GM12878 (cell line): ENCODE data around the gene TAOK2. TPM values are rescaled to one million over a fixed set of nuclear protein-coding genes. Genes with fewer than 3 reads are reported as not detected.

Experiments used
- ATAC-seq: fragments of 200-7000 bp; cut with Tn5 transposase; 3 replicates; pipeline ENCODE4 v1.9.1; 2020; ENCODE audit warnings: mild to moderate bottlenecking, moderate library complexity
- BruUV-seq: library from RNA; stranded (reverse); fragments of 400-500 nt; replicated peaks from 2 replicates; lab custom pipeline; 2021; lab: Mats Ljungman, UMichigan
- CTCF ChIA-PET: fragments of 300-600 bp; sonication (Branson Sonifier 250); formaldehyde crosslinking; extraction: SDS; loops from one replicate; lab custom pipeline; 2021; ENCODE audit warnings: inconsistent platforms; lab: Yijun Ruan, JAX
- POLR2A ChIA-PET: fragments of 350-600 bp; formaldehyde crosslinking; extraction: SDS; loops from one replicate; lab custom pipeline; 2021; ENCODE audit warnings: inconsistent platforms; lab: Charles Lee
- RAD21 ChIA-PET: fragments of 300-600 bp; sonication (Branson Sonifier 250); formaldehyde crosslinking; loops from one replicate; lab custom pipeline; 2023; ENCODE audit warnings: antibody characterized with exemption; ENCODE audit not compliant: unreplicated experiment; lab: Charles Lee
- SMC1A ChIA-PET: fragments of 300-600 bp; sonication (Branson Sonifier 250); formaldehyde crosslinking; loops from one replicate; lab custom pipeline; 2023; ENCODE audit not compliant: unreplicated experiment, uncharacterized antibody; lab: Charles Lee
- DNase-seq: peaks from one replicate; pipeline ENCODE4 v3.0.0-alpha.2; 2011; ENCODE audit warnings: low read depth, low spot score
- FAIRE-seq: peaks from 3 replicates; lab custom pipeline; 2011; peaks lifted over from hg19 to GRCh38; lab: Jason Lieb, UNC
- H2AFZ ChIP-seq: 2 replicates; pipeline ENCODE4 v1.6.0; 2011; ENCODE audit warnings: low read depth, low read length, control low read depth; ENCODE audit not compliant: control insufficient read depth
- H3K27ac ChIP-seq: 2 replicates; pipeline ENCODE4 v1.5.1; 2011; ENCODE audit warnings: control low read depth; ENCODE audit not compliant: control insufficient read depth, insufficient read depth
- H3K27me3 ChIP-seq, 2 experiments: replicated peaks in 1 of 2; 2 replicates each; pipeline versions ENCODE4 v1.6.0 to v1.6.1; 2011; ENCODE audit warnings: low read length in 1 of 2; ENCODE audit not compliant: control insufficient read depth in 2 of 2, insufficient read depth in 2 of 2
- H3K36me3 ChIP-seq, 2 experiments: 2 replicates each; pipeline ENCODE4 v1.5.1; 2011; ENCODE audit warnings: low read length in 1 of 2; ENCODE audit not compliant: control insufficient read depth in 2 of 2, insufficient read depth in 2 of 2
- H3K4me1 ChIP-seq: 2 replicates; pipeline ENCODE4 v1.6.1; 2011; ENCODE audit warnings: mild to moderate bottlenecking, low read length, moderate library complexity, mixed read lengths; ENCODE audit not compliant: control insufficient read depth, insufficient read depth
- H3K4me2 ChIP-seq: 2 replicates; pipeline ENCODE4 v1.6.0; 2011; ENCODE audit warnings: control low read depth; ENCODE audit not compliant: control insufficient read depth, insufficient read depth
- H3K4me3 ChIP-seq: fragments of 200-600 bp; sonication (generic); 2 replicates; pipeline ENCODE4 v1.5.1; 2016
- H3K79me2 ChIP-seq: 2 replicates; pipeline ENCODE4 v1.6.0; 2011; ENCODE audit warnings: low read length; ENCODE audit not compliant: control insufficient read depth, insufficient read depth
- H3K9ac ChIP-seq: 2 replicates; pipeline ENCODE4 v1.8.0; 2011; ENCODE audit warnings: low read length, control low read depth, mixed read lengths; ENCODE audit not compliant: control insufficient read depth, insufficient read depth
- H3K9me3 ChIP-seq: replicated peaks from 3 replicates; pipeline ENCODE4 v1.5.1; 2011; ENCODE audit warnings: mild to moderate bottlenecking, low read length; ENCODE audit not compliant: control insufficient read depth, insufficient read depth
- H4K20me1 ChIP-seq: 2 replicates; pipeline ENCODE4 v1.6.0; 2011; ENCODE audit not compliant: control insufficient read depth, insufficient read depth
- E2F4 ChIP-seq: IDR thresholded peaks from 2 replicates; pipeline ENCODE4 v1.6.1; 2012; ENCODE audit warnings: low read depth, low read length, improper control_type of control experiment
- HDGF ChIP-seq: fragments of 450-650 bp; IDR thresholded peaks from 2 replicates; pipeline ENCODE4 v1.6.1; 2016; ENCODE audit warnings: antibody characterized with exemption
- LARP7 ChIP-seq: fragments of 450-650 bp; IDR thresholded peaks from 2 replicates; pipeline ENCODE4 v1.6.1; 2017; ENCODE audit warnings: mild to moderate bottlenecking
- TCF12 ChIP-seq: IDR thresholded peaks from 2 replicates; pipeline ENCODE4 v1.6.1; 2011; ENCODE audit warnings: low read depth, mild to moderate bottlenecking, low read length
- WRNIP1 ChIP-seq: IDR thresholded peaks from 2 replicates; pipeline ENCODE4 v1.6.1; 2011; ENCODE audit warnings: low read depth, low read length, improper control_type of control experiment, borderline replicate concordance
- WGBS: methylation state at CpG from one replicate; pipeline ENCODE4 v1.1.6; 2016; ENCODE audit warnings: low lambda C conversion rate; ENCODE audit not compliant: insufficient replicate concordance, insufficient coverage; ENCODE audit errors: missing lambda C conversion rate; 5-methylcytosine and 5-hydroxymethylcytosine counted together
- in situ Hi-C: fragments of 300-500 bp; cut with MboI; formaldehyde crosslinking; loops from 9 replicates; pipeline ENCODE4 v1.14.3; 2018; ENCODE audit warnings: mixed read lengths
- intact Hi-C: fragments of 100-400 bp; cut with micrococcal nuclease; formaldehyde crosslinking; loops from one replicate; pipeline ENCODE4 v1.14.2; 2022; ENCODE audit not compliant: unreplicated experiment
- polyA plus RNA-seq, 11 experiments: library from polyadenylated mRNA; depleted of rRNA in 4 of 11; unstranded in 6 of 11; stranded (reverse) in 5 of 11; fragments of >200 nt; fragmentation: Nextera tagmentation in 4 of 11; fragmentation: Illumina TruSeq in 1 of 11; extraction: Ambion mirVana in 4 of 11; extraction: Trizol in 1 of 11; gene quantifications; 1 replicate in 1 of 11; 2 replicates in 10 of 11; pipeline versions ENCODE4 v1.2.1 to v1.2.3, GENCODE V29; 2011 to 2016; ENCODE audit warnings: inconsistent platforms in 2 of 11, missing spikeins in 2 of 11, low read depth in 1 of 11
- total RNA-seq, 4 experiments: library from RNA; depleted of rRNA in 3 of 4; stranded (reverse); fragments of >200 nt in 3 of 4; fragmentation: Illumina TruSeq in 1 of 4; extraction: Trizol in 1 of 4; gene quantifications; 2 replicates each; pipeline versions ENCODE4 v1.2.1 to v1.2.3, GENCODE V29; 2013 to 2021
- TF ChIP-seq, protein P1 (sequence below): fragments of 450-650 bp; IDR thresholded peaks from 2 replicates; pipeline ENCODE4 v1.6.1; 2017; ENCODE audit warnings: mild to moderate bottlenecking, low read depth, inconsistent platforms; ENCODE audit not compliant: poor library complexity, severe bottlenecking
- TF ChIP-seq, protein P2 (sequence below): fragments of 450-650 bp; formaldehyde crosslinking; IDR thresholded peaks from 2 replicates; pipeline ENCODE4 v1.5.0; 2022; ENCODE audit warnings: mild to moderate bottlenecking, missing genetic modification characterization
- TF ChIP-seq, protein P3 (sequence below): fragments of 450-650 bp; IDR thresholded peaks from 2 replicates; pipeline ENCODE4 v1.6.1; 2018; ENCODE audit warnings: borderline replicate concordance, mild to moderate bottlenecking; ENCODE audit not compliant: partially characterized antibody

TAOK2 gene
- total and polyA plus RNA-seq, 10 of the 15 experiments (the other 5 are each of a cell fraction or from before 2014, with no cell fraction given): 0.14 to 40.2 (median 11.6) TPM

- no peak for DNase-seq
- H3K79me2 ChIP-seq: no peaks in the 10 kb centered on the region
- H3K4me1 ChIP-seq: no peaks in the 10 kb centered on the region
- SMC1A ChIA-PET: interaction anchor here (1.0 kb wide), 1 partner anchor 10 kb away, joined by 3 read pairs; no protein-coding TSS in a partner anchor
- H3K9ac ChIP-seq: no peak overlapping the region
- no peak overlapping the region for H3K4me2 ChIP-seq
- CTCF ChIA-PET: no interaction called here
- in situ Hi-C loops (no loop called here), intact Hi-C loops (no loop called here)
- no peaks in the 10 kb centered on the region for H3K27me3 ChIP-seq
- no peak for FAIRE-seq
- H2AFZ ChIP-seq: no peak overlapping the region
- TF ChIP-seq LARP7 (no peak), TCF12 (no peak), HDGF (no peak), E2F4 (no peak), WRNIP1 (no peak)
- TF ChIP-seq, protein P1, sequence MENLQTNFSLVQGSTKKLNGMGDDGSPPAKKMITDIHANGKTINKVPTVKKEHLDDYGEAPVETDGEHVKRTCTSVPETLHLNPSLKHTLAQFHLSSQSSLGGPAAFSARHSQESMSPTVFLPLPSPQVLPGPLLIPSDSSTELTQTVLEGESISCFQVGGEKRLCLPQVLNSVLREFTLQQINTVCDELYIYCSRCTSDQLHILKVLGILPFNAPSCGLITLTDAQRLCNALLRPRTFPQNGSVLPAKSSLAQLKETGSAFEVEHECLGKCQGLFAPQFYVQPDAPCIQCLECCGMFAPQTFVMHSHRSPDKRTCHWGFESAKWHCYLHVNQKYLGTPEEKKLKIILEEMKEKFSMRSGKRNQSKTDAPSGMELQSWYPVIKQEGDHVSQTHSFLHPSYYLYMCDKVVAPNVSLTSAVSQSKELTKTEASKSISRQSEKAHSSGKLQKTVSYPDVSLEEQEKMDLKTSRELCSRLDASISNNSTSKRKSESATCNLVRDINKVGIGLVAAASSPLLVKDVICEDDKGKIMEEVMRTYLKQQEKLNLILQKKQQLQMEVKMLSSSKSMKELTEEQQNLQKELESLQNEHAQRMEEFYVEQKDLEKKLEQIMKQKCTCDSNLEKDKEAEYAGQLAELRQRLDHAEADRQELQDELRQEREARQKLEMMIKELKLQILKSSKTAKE: no peak
- TF ChIP-seq, protein P2, sequence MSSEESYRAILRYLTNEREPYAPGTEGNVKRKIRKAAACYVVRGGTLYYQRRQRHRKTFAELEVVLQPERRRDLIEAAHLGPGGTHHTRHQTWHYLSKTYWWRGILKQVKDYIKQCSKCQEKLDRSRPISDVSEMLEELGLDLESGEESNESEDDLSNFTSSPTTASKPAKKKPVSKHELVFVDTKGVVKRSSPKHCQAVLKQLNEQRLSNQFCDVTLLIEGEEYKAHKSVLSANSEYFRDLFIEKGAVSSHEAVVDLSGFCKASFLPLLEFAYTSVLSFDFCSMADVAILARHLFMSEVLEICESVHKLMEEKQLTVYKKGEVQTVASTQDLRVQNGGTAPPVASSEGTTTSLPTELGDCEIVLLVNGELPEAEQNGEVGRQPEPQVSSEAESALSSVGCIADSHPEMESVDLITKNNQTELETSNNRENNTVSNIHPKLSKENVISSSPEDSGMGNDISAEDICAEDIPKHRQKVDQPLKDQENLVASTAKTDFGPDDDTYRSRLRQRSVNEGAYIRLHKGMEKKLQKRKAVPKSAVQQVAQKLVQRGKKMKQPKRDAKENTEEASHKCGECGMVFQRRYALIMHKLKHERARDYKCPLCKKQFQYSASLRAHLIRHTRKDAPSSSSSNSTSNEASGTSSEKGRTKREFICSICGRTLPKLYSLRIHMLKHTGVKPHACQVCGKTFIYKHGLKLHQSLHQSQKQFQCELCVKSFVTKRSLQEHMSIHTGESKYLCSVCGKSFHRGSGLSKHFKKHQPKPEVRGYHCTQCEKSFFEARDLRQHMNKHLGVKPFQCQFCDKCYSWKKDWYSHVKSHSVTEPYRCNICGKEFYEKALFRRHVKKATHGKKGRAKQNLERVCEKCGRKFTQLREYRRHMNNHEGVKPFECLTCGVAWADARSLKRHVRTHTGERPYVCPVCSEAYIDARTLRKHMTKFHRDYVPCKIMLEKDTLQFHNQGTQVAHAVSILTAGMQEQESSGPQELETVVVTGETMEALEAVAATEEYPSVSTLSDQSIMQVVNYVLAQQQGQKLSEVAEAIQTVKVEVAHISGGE (CRISPR knock-in tag): no peak
- TF ChIP-seq, protein P3, sequence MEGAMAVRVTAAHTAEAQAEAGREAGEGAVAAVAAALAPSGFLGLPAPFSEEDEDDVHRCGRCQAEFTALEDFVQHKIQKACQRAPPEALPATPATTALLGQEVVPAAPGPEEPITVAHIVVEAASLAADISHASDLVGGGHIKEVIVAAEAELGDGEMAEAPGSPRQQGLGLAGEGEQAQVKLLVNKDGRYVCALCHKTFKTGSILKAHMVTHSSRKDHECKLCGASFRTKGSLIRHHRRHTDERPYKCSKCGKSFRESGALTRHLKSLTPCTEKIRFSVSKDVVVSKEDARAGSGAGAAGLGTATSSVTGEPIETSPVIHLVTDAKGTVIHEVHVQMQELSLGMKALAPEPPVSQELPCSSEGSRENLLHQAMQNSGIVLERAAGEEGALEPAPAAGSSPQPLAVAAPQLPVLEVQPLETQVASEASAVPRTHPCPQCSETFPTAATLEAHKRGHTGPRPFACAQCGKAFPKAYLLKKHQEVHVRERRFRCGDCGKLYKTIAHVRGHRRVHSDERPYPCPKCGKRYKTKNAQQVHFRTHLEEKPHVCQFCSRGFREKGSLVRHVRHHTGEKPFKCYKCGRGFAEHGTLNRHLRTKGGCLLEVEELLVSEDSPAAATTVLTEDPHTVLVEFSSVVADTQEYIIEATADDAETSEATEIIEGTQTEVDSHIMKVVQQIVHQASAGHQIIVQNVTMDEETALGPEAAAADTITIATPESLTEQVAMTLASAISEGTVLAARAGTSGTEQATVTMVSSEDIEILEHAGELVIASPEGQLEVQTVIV: no peak
- H3K27ac ChIP-seq: no peak overlapping the region
- H3K9me3 ChIP-seq: no peaks in the 10 kb centered on the region
- no peaks in the 10 kb centered on the region for H4K20me1 ChIP-seq
- no peak overlapping the region for H3K4me3 ChIP-seq
- WGBS: over 99% methylated on average over 20 of the region's 20 CpGs
- RAD21 ChIA-PET: interaction anchor here (1.0 kb wide), 1 partner anchor 8 kb away, joined by 3 read pairs; no protein-coding TSS in a partner anchor
- no TSS peak for BruUV-seq
- ATAC-seq: no peak
- POLR2A ChIA-PET: interaction anchor here (1.1 to 1.4 kb wide), 2 partner anchors 10 to 13 kb away, joined by 3 read pairs; partner anchors contain the start of gene TAOK2
- peaks cover 18 to 45% of the 10 kb centered on the region in 2 experiments for H3K36me3 ChIP-seq
Measured at GRCh38 chr16:29986231-29986630, 12.6 kb downstream of the TAOK2 start.
